Transverse colon (tissue), 4 donors: Measurements from ENCODE around the gene TMTC3.

Experiments
- CTCF ChIP-seq, 5 experiments: fragments of 200-600 bp in 3 of 5; fragments of 450-650 bp in 2 of 5; sonication (generic) in 3 of 5; IDR thresholded peaks; 1 replicate in 2 of 5; 2 replicates in 3 of 5; pipeline ENCODE4 v1.5.1; 2016 to 2017; ENCODE audit warnings: antibody characterized with exemption in 5 of 5, inconsistent platforms in 3 of 5, mild to moderate bottlenecking in 2 of 5, moderate library complexity in 1 of 5
- EP300 ChIP-seq: sonication (generic); formaldehyde crosslinking; IDR thresholded peaks from one replicate; pipeline ENCODE4 v1.6.1; 2017; ENCODE audit warnings: antibody characterized with exemption, low read depth
- POLR2A ChIP-seq: fragments of 450-650 bp; IDR thresholded peaks from one replicate; pipeline ENCODE4 v1.6.1; 2016; ENCODE audit warnings: antibody characterized with exemption, mild to moderate bottlenecking, moderate library complexity
- POLR2AphosphoS5 ChIP-seq, 3 donors: sonication (generic); formaldehyde crosslinking; IDR thresholded peaks; one replicate each; pipeline ENCODE4 v1.6.1; 2016; ENCODE audit warnings: antibody characterized with exemption in 3 of 3

DNA sequence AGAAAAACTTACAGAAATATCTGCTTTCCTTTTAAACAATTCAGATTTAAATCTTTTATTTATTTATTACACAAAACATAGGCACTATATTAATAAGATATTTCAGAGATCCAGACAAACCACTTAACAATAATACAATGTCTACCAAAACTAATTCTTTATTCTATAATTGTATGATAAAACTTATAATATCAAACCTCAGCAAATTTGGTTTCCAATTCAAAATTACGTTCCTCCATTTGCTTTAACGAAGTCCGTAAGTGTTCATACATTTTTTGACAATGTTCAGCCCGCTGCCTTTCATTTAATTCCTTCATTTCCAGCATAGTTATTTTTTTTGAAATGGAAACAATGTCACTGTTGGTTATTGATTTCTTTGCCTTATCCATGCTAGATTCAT is 48.5 kb upstream of the TMTC3 start:
- no peak for TF ChIP-seq POLR2AphosphoS5 (IDR thresholded peaks at IDR 0.05)
- no peak for TF ChIP-seq CTCF (IDR thresholded peaks at IDR 0.05)
- no peak for TF ChIP-seq EP300
- no peak for TF ChIP-seq POLR2A
